Measurements from ENCODE around the gene SELENOI.
"Not testable (repeated sequence)": the region's sequence is repeated elsewhere in the genome, so short reads cannot be mapped to it uniquely, and the experiment has no call there.

The SELENOI gene

DNA sequence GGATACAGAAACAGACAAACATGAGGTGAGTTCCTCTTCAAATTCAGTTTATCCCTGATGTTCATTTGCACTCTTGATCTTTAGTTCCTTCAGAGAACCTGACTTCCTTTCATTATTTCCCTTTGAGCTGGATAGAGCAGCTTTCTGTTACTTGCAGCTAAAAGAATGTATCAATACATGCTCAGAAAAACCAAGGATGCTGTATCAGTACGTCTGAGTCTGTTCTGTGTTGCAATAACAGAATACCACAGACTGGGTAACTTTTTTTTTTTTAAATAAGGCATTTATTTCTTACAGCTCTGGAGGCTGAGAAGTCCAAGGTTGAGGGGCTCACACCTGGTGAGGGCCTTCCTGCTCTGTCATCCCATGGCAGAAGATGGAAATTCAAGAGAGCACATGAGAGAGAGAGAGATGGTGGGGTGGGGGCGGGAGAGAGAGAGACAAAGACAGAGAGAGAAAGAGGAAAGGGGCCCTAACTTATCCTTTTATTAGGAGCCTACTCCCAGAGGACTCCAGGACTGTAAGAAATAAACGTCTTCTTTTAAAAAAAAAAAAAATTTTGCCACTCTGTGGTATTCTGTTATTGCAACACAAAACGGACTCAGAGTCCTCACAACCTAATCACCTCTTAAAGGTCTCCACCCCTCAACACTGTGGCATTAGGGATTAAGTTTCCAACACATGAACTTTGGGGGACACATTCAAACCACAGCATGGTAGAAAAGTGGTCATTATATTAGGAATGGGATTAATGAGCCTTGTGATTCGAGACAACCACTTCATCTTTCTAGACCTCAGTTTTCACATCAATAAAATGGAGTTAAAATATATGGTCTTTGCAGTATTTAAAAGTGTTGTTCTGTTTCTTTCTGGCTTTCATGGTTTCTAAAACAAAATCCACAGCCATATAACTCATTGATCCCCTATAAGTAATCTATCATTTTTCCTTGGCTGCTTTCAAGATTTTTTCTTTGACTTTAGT lies 18.4 kb upstream of the SELENOI start:
- DNase-seq (ENCODE audit: low read depth) = no peak

DNA sequence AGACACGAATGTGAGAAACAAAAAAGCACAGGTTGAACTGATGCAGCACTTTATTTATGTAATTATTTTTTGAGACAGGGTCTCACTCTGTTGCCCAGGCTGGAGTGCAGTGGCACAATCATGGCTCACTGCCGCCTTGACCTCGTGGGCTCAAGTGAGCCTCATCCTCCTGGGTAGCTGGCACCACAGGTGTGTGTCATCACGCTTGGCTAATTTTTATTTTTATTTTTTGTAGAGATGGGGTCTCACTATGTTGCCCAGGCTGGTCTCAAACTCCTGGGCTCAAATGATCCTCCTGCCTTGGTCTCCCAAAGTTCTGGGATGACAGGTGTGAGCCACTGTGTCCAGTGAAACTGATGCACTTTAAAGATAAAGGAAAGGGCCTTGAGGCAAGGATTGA lies 16.9 kb upstream of the SELENOI start:
- DNase-seq (ENCODE audit: low read depth) = not testable (repeated sequence)

DNA sequence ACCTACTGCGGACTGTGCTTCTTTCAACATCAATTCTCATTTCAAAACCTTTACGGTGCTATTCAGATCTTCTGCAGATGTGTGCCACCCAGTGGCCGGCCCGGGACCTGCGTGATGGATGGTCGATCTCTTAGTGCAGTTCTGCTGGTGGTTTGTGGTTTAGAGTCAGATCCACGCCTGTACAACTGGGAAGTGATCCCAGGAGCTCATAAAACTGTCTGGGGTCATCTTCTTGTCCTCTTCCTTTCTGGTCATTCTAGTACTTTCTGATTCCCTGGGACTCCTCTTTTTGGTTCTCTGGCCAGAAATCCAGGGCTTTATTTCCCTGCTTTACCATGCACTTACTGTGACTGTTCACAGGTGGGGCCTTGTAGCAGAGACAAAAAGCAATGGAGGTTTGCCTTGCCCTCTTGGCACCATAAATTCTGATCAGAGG lies 15.8 kb upstream of the SELENOI start:
- peak; percentile 45 for DNase-seq (ENCODE audit: low read depth)

DNA sequence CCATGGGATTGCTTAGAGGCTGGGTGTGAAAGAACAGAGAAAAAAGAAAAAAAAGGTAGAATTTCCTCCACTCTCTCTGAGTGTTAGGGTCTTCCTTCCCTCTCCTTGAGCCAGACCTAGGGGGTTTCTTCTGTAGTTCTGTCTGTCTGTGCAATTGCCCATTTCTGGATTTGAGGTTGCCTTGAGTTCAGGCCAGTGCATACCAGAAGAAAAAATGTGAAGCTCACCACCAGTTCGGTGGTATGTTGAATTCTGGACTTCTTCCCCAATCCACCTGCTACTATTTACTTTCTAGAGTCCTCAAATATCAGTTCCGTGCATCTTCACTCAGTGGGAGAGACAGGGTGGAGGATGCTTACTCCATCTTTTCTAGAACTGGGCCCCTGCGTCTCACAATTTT lies 15.3 kb upstream of the SELENOI start:
- DNase-seq (ENCODE audit: low read depth) = no peak

DNA sequence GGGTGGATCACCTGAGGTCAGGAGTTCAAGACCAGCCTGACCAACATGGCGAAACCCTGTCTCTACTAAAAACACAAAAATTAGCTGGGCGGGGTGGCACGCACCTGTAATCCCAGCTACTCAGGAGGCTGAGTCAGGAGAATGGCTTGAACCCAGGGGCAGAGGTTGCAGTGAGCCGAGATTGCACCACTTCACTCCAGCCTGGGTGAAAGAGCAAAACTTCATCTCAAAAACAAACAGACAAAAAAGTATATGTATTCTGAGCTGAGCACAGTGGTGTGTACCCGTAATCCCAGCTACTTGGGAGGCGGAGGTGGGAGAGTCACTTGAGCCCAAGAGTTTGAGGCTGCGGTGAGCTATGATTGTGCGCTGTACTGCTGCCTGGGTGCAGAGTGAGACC lies 14.6 kb upstream of the SELENOI start:
- not testable (repeated sequence) for DNase-seq (ENCODE audit: low read depth)

DNA sequence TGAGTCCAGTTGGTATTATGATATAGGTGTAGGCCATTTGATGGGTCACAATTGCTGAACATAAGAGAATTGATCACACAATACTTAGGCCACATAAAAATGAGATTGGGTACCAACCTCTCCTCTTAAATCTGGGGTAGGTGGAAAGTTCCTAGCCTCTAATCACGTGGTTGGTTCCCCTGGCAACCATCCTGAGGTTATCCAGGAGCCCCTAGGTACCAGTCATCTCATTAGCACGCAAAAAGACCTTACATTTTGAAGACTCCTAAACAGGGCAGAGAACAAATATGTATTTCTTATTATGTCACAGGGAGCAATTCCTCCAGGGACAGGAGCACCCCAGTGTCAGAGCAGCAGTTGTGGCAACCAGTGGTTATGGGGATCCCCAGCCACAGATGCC lies 12.7 kb upstream of the SELENOI start:
- DNase-seq (ENCODE audit: low read depth) = no peak

DNA sequence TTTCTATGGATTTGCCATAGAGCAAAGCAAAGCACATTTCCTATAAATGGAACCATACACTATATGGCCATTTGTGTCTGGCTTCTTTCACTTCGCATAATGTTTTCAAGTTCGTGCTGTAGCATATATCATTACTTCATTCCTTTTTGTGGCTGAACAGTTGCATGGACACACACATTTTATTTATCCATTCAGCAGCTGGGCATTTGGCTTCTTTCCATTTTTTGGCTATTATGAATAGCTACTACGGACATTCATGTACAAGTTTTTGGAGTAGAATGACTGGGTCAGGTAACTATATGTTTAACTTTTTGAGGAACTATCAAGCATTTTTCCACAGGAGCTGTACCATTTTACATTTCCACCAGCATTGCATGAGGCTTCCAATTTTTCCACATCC lies 10.7 kb upstream of the SELENOI start:
- no peak for DNase-seq (ENCODE audit: low read depth)

DNA sequence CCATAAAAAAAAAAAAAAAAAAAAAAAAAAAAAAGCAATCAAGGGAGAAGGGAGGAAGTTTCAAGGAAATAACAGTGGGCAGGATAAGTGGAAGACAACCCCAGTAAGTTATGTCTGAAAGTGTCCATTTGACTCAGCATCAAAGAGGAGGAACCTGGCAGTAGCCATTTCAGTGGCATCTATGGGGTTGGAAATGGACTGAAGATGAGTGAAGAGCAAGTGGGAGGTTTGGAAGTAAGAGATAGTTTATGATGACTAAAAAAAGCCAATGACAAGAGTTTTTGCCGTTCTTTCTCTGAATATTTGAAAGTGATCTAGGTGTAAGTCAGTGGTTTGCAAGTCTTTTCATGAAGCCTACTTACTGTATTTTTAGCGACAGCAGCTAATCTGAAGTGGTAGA lies 9.2 kb upstream of the SELENOI start:
- no peak for DNase-seq (ENCODE audit: low read depth)

DNA sequence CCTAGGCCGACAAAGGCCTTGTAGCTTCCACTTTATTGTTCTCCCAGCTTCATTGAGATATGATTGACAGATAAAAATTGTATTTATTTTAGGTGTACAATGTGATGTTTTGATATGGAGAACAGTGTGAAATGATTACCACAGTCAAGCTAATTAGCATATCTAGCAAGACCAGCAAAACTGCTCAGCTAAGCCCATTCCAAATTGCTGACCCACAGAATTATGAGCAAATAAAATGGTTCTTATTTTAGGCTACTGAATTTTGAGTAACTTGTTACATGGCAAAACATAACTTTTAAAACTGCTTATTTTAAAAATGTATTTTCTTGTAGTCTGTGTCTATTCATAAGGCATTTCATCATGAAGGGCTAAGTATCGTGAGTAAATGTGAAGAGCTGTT lies 8.6 kb upstream of the SELENOI start:
- DNase-seq (ENCODE audit: low read depth) = no peak

DNA sequence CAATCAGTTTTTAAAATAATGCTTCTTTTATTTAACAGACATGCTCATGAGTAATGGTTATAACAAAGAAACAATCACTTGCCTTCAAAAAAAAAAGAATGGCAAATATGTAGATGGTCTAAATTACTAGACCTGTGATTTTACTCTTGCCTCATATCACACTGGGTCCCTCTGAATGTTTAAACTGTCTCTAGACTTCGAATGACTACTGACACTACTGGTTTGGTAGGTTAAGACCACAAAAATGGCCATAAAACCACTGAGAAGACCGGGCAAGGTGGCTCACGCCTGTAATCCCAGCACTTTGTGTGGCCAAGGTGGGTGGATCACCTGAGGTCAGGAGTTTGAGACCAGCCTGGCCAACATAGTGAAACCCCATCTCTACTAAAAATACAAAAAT lies 5.1 kb upstream of the SELENOI start:
- no peak for DNase-seq (ENCODE audit: low read depth)

DNA sequence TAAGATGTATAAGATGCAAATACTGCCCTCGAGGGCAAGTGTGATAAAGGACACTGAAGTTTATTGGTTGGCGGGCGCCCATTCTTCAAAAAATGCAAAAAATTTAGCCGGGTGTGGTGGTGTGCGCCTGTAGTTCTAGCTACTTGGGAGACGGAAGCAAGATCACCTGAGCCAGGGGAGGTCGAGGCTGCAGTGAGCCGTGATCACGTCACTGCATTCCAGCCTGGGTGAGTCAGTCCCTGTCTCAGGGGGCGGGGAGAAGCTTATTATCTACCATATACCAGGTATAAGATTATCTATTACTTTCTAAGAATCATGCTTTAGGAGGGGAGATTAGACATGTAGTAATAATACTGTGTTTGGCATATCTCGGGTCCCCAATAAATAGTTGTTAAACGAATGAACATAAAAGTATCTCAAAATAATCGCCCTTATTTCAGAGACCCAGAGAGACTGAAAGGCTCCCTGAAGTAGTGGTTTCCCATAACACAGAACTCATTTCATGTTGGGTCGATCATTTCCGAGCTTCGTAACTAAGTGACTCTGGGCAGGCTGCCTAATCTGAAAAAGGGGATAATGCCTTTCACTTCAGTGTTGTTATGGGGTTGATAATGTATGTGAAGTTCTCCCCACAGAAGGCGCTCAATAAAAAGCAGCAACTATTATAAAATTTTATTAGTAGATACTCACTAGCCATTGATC lies 1.2 kb upstream of the SELENOI start:
- no peak for DNase-seq (ENCODE audit: low read depth)

DNA sequence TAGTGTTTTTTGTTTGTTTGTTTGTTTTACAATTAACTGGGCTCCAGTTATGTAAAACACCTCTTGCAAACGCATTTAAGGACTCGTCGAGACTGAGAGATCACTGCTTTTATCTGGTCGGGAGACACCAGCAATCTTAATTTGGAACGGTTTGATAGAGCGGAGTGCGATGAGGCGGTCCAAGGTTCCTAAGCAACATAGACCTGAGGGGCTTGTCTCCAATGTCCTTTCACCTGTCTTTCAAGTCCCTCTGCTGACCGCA lies 729 bp upstream of the SELENOI start:
- DNase-seq (ENCODE audit: low read depth) = no peak

DNA sequence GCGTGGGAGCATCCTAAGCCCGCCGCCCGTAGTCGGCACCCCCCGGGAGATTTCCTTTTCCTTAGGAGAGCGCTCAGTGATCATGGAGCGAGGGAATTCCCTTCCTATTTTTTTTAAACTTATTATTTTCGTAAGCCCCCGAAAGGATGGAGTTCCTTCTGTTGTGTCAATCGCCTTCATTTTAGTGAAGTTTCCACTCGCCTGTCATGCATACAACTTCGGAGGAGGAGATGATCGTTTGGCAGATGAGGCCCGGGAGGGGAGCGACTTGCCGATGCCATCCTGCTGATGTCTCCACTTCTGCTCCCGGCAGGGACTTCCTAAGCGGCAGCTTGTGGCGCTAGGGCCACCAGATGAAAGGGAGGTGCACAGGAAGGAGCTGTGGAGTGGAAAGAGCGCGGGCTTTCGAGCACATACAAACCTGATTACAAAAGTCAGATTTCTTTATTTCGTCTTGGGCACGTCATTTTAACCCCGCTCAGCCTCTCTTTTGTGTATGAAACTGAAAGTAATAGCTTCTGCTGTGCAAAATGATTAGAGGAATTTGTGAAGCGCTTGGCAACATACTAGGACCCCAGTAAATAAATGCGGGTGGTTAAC lies 611 bp downstream of the SELENOI start, which contains the start of gene ADGRF3:
Gene ADGRF3, minus strand, starts transcription at position 336 of the 600 bp plus-strand sequence. CDS start 555 bp downstream, outside the sequence.
- peak; percentile 54 for DNase-seq (ENCODE audit: low read depth)

DNA sequence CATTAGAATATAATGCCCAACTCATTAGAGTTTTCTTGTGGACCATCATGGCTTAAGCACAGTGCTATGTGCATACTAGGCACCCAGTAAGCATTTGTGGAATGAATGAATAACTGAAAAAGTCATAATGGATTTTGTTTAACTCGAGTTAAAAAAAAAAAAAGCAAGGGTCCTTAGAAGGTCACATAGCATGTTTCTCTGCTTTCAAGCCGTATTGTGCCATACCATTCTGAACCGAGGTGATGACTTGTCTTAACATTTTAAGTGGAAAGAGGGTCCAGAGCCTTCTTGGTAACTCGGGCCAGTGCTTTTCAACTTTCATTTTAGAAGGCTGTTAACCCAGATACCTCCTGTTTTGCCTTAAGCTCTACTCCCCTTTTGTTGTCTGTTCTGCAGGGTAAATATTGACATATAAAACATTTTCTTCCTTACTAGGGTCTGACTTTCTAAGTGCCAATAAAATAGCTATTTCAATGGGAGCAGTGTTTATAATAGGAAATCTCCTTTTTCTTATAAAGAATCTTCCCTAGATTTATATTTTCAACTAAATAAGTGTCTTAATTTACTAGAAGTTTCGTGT lies 1.4 kb downstream of the SELENOI start:
- no peak for DNase-seq (ENCODE audit: low read depth)

DNA sequence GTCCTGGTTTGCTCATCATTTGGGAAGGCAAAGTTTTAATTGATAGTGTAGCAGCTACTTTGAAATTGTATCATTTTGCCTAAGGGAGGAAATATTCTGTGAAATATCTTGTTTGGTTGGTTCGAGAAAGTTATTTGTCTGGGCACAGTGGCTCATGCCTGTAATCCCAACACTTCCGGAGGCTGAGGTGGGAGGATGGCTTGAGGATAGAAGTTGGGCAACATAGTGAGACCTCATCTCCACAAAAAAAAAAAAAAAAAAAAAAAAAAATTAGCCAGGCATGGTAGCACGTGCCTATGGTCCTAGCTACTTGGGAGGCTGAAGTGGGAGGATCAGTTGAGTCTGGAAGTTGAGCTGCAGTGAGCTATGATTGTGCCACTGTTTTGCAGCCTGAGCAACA lies 3.7 kb downstream of the SELENOI start:
- DNase-seq (ENCODE audit: low read depth) = no peak

DNA sequence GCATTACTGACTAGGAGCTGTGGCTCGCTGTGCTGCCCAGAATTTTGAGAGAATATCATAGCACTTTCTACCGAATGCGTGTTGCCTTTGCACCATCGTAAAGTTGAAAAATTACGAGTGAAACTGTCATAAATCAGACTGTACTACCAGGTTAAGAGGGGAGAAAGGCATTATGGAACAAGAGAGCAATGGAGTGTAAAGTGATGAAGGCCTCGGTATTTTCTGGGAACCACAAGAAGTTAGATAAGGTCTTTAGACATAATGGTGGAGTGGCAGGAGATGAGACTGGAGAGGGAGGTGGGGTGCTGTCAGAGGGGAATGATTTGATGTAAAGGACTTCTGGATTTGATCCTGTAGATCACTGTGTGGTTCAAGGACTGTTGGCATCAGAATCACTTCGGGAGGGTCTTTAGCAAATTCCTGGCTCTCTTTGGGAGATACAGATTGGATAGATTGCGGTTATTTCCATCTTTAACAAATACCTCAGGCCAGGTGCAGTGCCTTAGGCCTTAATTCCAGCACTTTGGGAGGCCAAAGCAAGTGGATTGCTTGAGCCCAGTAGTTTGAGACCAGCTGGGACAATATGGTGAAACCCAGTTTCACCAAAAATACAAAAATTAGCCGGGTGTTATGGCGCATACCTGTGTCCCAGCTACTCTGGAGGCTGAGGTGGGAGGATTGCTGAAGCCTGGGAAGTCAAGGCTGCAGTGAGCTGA lies 5.6 kb downstream of the SELENOI start:
- DNase-seq (ENCODE audit: low read depth) = no peak

DNA sequence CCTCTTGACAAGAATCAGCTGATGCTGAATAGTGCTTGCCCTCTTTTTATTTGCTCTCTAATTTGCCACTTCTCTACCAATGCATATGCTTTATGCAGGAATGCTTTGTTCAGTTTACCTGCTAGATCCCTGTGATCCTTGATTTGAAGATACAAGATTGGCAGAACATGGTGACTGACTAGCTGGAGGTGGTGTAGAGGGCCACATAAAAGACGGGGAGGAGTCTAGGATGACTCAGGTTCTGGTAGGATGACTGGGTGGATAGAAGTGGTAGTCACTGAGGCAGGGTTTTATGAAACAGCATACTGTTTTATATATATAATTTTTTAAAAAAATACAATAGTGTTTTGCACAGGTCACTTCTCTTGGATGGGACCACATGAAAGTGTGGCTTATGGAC lies 6.9 kb downstream of the SELENOI start:
- DNase-seq (ENCODE audit: low read depth) = no peak

DNA sequence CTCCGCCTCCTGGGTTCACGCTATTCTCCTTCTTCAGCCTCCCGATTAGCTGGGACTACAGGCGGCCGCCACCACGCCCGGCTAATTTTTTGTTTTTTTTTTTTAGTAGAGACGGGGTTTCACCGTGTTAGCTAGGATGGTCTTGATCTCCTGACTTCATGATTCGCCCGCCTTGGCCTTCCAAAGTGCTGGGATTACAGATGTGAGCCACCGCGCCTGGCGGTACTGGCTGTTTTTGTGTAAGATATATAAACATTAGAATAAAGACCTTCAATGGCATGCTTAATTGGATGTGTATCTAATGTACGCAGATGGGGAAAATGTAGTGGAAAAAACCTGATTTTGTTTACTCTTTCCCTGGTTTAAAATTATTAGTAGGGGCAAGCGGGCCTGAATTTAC lies 8.5 kb downstream of the SELENOI start:
- DNase-seq (ENCODE audit: low read depth) = not testable (repeated sequence)

DNA sequence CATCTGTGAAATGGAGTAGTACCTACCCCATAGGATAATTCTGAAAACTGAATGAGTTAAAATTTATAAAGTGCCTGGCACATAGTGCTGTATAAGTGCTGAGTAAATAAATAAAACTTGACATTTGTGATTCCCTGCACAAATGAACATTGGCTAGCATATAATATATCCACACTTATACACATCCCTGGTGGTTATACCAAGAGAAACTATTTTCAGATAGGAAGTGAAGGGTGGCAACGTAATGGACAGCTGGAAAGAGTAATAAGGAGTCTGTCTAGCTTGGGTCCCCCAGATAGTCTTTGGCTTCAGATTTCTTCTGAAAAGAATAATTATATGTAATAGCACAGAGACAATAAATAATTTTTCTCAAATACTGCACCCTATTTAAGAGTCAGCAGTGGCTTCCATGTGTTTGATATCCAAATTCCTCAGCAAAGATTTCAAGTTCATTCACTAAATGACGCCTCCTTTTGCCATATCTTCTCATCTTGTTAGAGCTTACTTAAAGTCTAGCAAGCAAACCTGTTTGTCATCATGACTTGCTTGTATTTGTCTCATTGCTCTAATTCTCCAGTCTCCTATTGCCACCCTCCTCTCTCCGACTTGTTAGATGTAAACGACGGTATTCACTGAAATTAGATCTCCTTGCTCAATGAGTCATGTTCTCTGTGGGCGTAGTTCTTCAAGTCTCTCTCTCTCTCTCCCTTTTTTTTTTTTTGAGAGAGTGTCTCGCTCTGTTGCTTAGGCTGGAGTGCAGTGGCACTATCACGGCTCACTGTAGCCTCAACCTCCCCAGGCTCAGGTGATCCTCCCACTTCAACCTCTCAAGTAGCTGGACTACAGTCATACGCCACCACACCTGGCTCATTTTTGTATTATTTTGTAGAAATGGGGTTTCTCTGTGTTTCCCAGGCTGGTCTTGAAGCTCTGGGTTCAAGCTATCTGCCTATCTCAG lies 9.4 kb downstream of the SELENOI start:
- no peak for DNase-seq (ENCODE audit: low read depth)

DNA sequence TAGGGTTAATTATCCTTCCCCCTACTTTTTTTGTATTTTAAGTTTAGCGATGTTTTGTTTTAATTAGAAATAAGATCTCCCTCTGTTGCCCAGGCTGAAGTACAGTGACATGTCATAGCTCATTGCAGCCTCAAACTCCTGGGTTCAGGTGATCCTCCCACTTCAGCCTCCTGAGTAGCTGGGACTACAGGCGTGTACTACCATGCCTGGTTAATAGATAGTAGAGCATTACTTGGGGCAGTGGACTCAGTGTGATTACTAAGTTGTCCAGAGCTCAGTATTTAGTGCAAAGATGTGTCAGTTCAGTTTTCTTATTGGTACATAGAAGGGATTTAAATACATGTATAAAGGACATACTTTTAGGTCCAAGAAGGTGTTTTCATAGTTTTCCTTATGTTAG lies 10.2 kb downstream of the SELENOI start:
- DNase-seq (ENCODE audit: low read depth) = no peak

DNA sequence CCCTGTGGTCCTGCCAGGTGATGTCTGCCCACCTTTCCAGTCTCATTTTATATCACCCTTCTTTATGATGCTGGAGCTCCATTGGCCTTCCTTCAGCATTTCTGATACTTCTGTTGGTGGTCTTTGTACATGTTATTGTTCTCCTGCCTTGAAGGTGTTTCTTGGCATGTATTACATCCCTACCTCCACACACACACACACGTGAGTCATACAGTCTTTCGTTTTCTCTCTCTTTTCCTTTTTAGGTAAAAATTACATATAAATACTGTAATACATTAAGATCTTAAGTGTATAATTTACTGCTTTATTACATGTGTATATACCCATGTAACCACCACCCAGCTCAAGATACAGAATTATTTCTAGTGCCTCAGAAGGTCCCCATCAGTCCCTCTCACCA lies 10.8 kb downstream of the SELENOI start:
- no peak for DNase-seq (ENCODE audit: low read depth)
